H7 (cell line): ENCODE results near the gene PCDHA12. TPM values are rescaled to one million over a fixed set of nuclear protein-coding genes. Genes with fewer than 3 reads are reported as not detected.
"Not testable (repeated sequence)": the region's sequence is repeated elsewhere in the genome, so short reads cannot be mapped to it uniquely, and the experiment has no call there.

ENCODE experiments used
- DNase-seq: peaks from one replicate; pipeline ENCODE4 v3.0.0; 2012
- H3K27me3 ChIP-seq: 2 replicates; pipeline ENCODE4 v1.6.0; 2011; ENCODE audit warnings: mild to moderate bottlenecking, low read length; ENCODE audit not compliant: control insufficient read depth, insufficient read depth
- H3K36me3 ChIP-seq: replicated peaks from 2 replicates; pipeline ENCODE4 v1.5.1; 2011; ENCODE audit warnings: low read length; ENCODE audit not compliant: control insufficient read depth, insufficient read depth
- H3K4me3 ChIP-seq: 2 replicates; pipeline ENCODE4 v1.5.1; 2011; ENCODE audit warnings: low read depth, mild to moderate bottlenecking, control low read depth, low read length, moderate library complexity; ENCODE audit not compliant: insufficient read depth
- total RNA-seq: library from RNA; depleted of rRNA; stranded (reverse); fragments of >200 nt; shearing (Covaris generic); gene quantifications from 2 replicates; pipeline ENCODE4 v1.2.3, GENCODE V29; 2014

PCDHA12 gene
- total RNA-seq, 1 experiment from 2014 or later, result 1.9 TPM

- not testable (repeated sequence) for DNase-seq, H3K27me3 ChIP-seq, H3K4me3 ChIP-seq, H3K36me3 ChIP-seq
Measured at GRCh38 chr5:140849831-140850634, 25.1 kb upstream of the PCDHA12 start.

DNA sequence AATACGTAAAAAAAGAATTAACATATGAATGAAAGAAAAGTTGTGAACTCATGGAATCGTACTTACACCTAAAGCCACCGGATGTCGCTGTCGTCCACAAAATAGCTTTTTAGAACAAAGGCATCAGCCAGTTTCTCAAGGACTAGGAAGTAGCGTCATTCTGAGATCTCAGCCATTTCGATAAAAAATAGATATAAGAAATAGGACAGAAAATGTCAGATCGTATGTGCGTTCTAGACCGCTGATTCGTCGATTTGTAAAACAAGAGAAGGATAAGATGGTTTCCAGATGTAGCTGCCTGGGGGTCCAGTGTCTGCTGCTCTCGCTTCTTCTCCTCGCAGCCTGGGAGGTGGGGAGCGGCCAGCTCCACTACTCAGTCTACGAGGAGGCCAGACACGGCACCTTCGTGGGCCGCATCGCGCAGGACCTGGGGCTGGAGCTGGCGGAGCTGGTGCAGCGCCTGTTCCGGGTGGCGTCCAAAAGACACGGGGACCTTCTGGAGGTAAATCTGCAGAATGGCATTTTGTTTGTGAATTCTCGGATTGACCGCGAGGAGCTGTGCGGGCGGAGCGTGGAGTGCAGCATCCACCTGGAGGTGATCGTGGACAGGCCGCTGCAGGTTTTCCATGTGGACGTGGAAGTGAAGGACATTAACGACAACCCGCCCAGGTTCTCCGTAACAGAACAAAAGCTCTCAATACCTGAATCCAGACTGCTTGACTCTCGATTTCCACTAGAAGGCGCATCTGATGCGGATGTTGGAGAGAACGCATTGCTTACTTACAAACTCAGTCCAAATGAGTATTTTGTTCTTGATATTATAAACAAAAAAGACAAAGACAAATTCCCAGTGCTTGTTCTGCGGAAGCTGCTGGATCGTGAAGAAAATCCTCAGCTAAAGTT, 19.1 kb upstream of the PCDHA12 start, which contains the start of gene PCDHA10:
Gene PCDHA10, plus strand, starts transcription at position 126 of the 903 bp plus-strand sequence. Its CDS starts 152 bp downstream, at position 278.
- Histone ChIP-seq H3K36me3 (no peaks in the 10 kb centered on the region), H3K4me3 (peak within 1 kb of the TSS; percentile 41; the same call in 1 of the 2 replicates), H3K27me3 (no peaks in the 10 kb centered on the region)
- DNase-seq, result peak; percentile 75

GRCh38 chr5:140857177-140857986, 17.7 kb upstream of the PCDHA12 start:
- H3K36me3 ChIP-seq, result peaks cover 1% of the 10 kb centered on the region
- no peaks in the 10 kb centered on the region for H3K27me3 ChIP-seq
- H3K4me3 ChIP-seq, result no peak overlapping the region
- no peak for DNase-seq

GRCh38 chr5:140857987-140858240, 17.2 kb upstream of the PCDHA12 start:
- no peak overlapping the region for H3K4me3 ChIP-seq
- no peak for DNase-seq
- no peaks in the 10 kb centered on the region for H3K27me3 ChIP-seq
- H3K36me3 ChIP-seq, result peaks cover 1% of the 10 kb centered on the region

DNA sequence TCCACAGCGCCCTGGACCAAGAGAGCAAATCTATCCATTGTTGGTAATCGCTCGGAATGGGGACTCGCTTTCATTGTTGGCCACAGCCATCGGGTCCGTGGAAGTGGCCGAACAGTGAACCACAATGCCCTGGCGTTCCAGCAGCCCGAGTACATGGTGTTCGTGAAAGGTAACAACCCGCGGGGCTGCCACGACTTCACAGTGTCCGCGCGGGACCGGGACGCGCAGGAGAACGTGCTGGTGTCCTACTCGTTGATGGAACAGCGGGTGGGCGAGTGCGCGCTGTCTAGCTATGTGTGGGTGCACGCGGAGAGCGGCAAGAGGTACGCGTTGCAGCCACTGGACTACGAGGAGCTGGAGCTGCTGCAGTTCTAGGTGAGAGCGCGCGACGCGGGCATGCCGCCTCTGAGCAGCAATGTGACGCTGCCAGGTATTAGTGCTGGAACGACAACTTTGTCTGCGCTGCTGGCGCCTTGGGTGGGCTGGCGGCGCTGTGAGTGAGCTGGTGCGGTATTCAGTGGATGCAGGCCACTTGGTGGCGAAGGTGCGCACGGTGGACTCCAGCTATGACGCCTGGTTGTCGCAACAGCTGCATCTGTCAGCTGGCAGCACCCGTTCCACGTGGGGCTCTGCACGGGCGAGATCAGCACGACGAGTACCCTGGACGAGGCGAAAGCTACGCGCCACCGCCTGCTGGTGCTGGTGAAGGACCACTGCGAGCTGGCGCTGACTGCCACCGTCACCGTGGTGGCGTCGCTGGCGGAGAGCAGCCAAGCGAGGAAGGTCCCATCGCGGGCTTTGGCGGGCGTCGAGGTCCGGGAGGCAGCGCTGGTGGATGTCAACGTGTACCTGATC, 12.4 kb upstream of the PCDHA12 start:
- no peak for DNase-seq
- Histone ChIP-seq H3K36me3 (peaks cover 1% of the 10 kb centered on the region), H3K27me3 (no peaks in the 10 kb centered on the region), H3K4me3 (no peak overlapping the region)

DNA sequence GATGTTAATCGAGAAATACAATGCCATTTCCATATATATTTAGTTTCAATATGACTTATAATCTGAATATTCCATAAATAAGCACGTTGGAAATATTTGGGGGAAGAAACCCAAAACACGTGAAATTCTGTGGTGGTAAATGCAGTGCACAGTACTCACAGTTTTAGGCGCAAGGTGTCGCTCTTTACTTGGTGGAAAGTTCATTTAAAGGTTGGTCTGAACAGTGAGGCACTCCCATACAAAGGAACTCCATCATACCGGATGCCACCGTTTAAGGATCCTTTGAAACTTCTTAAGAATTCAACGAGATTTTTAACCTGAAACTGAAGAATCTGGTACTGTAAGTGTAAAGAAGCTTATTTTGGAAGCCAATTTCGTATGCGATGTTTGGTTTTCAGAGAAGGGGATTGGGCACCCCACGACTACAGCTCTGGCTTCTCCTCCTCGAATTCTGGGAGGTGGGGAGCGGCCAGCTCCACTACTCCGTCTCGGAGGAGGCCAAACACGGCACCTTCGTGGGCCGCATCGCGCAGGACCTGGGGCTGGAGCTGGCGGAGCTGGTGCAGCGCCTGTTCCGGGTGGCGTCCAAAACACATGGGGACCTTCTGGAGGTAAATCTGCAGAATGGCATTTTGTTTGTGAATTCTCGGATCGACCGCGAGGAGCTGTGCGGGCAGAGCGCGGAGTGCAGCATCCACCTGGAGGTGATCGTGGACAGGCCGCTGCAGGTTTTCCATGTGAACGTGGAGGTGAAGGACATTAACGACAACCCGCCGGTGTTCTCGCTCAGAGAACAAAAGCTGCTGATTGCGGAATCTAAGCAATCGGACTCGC, 6.2 kb upstream of the PCDHA12 start, which contains the start of gene PCDHA11:
Gene PCDHA11, plus strand, starts transcription at position 237 of the 834 bp plus-strand sequence. Its CDS starts 147 bp downstream, at position 384.
- H3K36me3 ChIP-seq, result no peaks in the 10 kb centered on the region
- no peaks in the 10 kb centered on the region for H3K27me3 ChIP-seq
- DNase-seq, result peak; percentile 81
- H3K4me3 ChIP-seq, result peak within 1 kb of the TSS; percentile 47

DNA sequence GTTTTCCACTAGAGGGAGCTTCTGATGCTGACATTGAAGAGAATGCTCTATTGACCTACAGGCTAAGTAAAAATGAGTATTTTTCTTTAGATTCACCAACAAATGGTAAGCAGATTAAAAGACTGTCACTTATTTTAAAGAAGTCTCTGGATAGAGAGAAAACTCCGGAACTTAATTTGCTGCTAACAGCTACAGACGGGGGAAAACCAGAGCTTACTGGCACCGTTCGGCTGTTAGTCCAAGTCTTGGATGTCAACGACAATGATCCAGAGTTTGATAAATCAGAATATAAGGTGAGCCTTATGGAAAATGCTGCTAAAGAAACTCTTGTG, 5.6 kb upstream of the PCDHA12 start:
- no peaks in the 10 kb centered on the region for H3K36me3 ChIP-seq
- no peaks in the 10 kb centered on the region for H3K27me3 ChIP-seq
- no peak for DNase-seq
- peak overlapping the region; percentile 47 for H3K4me3 ChIP-seq

GRCh38 chr5:140870221-140871201, 4.6 kb upstream of the PCDHA12 start:
- no peaks in the 10 kb centered on the region for H3K27me3 ChIP-seq
- DNase-seq, result no peak
- H3K36me3 ChIP-seq, result no peaks in the 10 kb centered on the region
- H3K4me3 ChIP-seq, result no peak overlapping the region

- not testable (repeated sequence) for H3K4me3 ChIP-seq, DNase-seq, H3K27me3 ChIP-seq, H3K36me3 ChIP-seq
Measured at GRCh38 chr5:140876541-140877261, 1.6 kb downstream of the PCDHA12 start.

DNA sequence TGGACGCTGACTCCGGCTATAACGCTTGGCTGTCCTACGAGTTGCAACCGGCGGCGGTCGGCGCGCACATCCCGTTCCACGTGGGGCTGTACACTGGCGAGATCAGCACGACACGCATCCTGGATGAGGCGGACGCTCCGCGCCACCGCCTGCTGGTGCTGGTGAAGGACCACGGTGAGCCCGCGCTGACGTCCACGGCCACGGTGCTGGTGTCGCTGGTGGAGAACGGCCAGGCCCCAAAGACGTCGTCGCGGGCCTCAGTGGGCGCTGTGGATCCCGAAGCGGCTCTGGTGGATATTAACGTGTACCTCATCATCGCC, 2.1 kb downstream of the PCDHA12 start:
- DNase-seq, result no peak
- Histone ChIP-seq H3K36me3 (no peaks in the 10 kb centered on the region), H3K4me3 (no peak overlapping the region), H3K27me3 (no peaks in the 10 kb centered on the region)

GRCh38 chr5:140881889-140882590, 6.9 kb downstream of the PCDHA12 start, which contains the start of gene PCDHA13:
PCDHA13 (plus strand) TSS chr5:140882124; CDS start chr5:140882269, 145 bp downstream.
- Histone ChIP-seq H3K36me3 (no peaks in the 10 kb centered on the region), H3K4me3 (peak within 1 kb of the TSS; percentile 34)
- peak; percentile 28 for DNase-seq

More at GRCh38 chr5:140881889-140882590, 6.9 kb downstream of the PCDHA12 start, which contains the start of gene PCDHA13:
- H3K27me3 ChIP-seq, result no peaks in the 10 kb centered on the region
